GM21515 (cell line): ENCODE results near the gene DYSF.

Source experiments
- ATAC-seq: cut with Tn5 transposase; IDR thresholded peaks from one replicate; pipeline ENCODE4 v1.9.1; 2021; ENCODE audit not compliant: unreplicated experiment

DYSF gene

GRCh38 chr2:71564790-71565189, 111.4 kb downstream of the DYSF start:
- no peak for ATAC-seq

- no peak for ATAC-seq
These were observed 113.0 kb downstream of the DYSF start for GRCh38 chr2:71566372-71566771.

- ATAC-seq = no peak
These were observed 114.3 kb downstream of the DYSF start for GRCh38 chr2:71567625-71568024.

GRCh38 chr2:71568103-71568502, 114.7 kb downstream of the DYSF start:
- no peak for ATAC-seq

- no peak for ATAC-seq
These were observed 117.2 kb downstream of the DYSF start for GRCh38 chr2:71570511-71570910.

GRCh38 chr2:71570951-71571460, 117.6 kb downstream of the DYSF start:
- ATAC-seq = no peak

GRCh38 chr2:71571945-71572344, 118.6 kb downstream of the DYSF start:
- no peak for ATAC-seq

GRCh38 chr2:71575966-71576365, 122.6 kb downstream of the DYSF start:
- no peak for ATAC-seq

- ATAC-seq = no peak
These were observed 123.2 kb downstream of the DYSF start for GRCh38 chr2:71576541-71576940.

- ATAC-seq = no peak
These were observed 123.8 kb downstream of the DYSF start for GRCh38 chr2:71577209-71577608.

- ATAC-seq = no peak
These were observed 125.5 kb downstream of the DYSF start for GRCh38 chr2:71578767-71579342.

GRCh38 chr2:71581026-71581425, 127.7 kb downstream of the DYSF start:
- no peak for ATAC-seq

GRCh38 chr2:71583876-71584275, 130.5 kb downstream of the DYSF start:
- ATAC-seq = no peak

GRCh38 chr2:71586471-71586870, 133.1 kb downstream of the DYSF start:
- no peak for ATAC-seq

- no peak for ATAC-seq
These were observed 134.2 kb downstream of the DYSF start for GRCh38 chr2:71587509-71588073.

GRCh38 chr2:71588497-71589170, 135.3 kb downstream of the DYSF start:
- ATAC-seq = no peak

GRCh38 chr2:71589763-71590162, 136.4 kb downstream of the DYSF start:
- no peak for ATAC-seq

GRCh38 chr2:71591044-71591443, 137.7 kb downstream of the DYSF start:
- no peak for ATAC-seq

- no peak for ATAC-seq
These were observed 138.9 kb downstream of the DYSF start for GRCh38 chr2:71592181-71592711.

- ATAC-seq = no peak
These were observed 142.2 kb downstream of the DYSF start for GRCh38 chr2:71595569-71595968.

- no peak for ATAC-seq
These were observed 142.7 kb downstream of the DYSF start for GRCh38 chr2:71596011-71596410.

GRCh38 chr2:71597756-71598155, 144.4 kb downstream of the DYSF start:
- ATAC-seq = no peak
